Measurements from ENCODE around the gene PCSK4.
"Not testable (repeated sequence)": the region's sequence is repeated elsewhere in the genome, so short reads cannot be mapped to it uniquely, and the experiment has no call there.

PCSK4 gene

DNA sequence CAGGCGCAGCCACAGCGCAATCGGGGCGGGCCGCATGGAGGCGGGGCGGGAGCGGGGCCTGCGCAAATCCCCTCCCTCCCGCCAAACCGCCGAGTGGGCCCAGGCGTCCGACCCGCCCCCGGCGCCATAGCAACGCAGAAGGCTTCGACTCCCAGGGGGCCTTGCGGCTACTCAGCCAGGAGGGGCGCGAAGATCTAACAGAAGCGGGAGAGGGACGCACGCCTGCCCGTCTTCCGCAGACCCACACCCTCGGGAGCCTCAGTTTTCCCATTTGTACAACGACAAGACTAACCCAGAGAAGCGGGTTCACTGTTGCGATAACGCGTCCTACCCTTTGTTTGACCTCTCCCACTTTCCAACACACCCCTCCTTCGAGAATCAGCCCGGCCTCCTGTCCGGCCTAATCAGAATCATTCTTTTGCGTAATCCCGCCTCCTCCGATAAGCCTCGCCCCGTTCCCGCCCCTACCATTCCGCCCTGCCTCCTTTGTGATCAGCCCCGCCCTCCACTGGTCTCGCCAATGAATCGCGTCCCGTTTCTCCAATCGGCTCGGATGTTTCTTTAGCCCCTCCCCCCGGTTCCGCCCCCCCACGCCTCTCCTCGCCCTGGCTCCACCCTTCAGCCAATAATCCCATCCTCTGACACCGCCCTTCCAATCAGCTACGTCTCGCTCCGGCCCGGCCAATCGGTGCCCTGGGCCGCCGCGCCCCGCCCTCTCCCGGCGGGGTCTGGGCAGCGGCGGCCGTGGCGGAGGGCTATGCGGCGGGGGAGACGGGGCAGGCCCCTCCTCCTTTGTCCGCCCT, at the start of gene PCSK4:
Gene PCSK4 (minus strand): TSS at position 40 of the 803 bp plus-strand sequence. CDS start 4 bp downstream, at position 36.
- Histone ChIP-seq H3K36me3 (ENCODE audit: control insufficient read depth in 2 of 2, insufficient read depth in 2 of 2, low read length in 2 of 2) (no peaks in the 10 kb centered on the region), H3K27me3 (ENCODE audit: control insufficient read depth in 1 of 2, insufficient read depth in 2 of 2, low read length in 2 of 2) (peaks cover 13 to 14% of the 10 kb centered on the region in 2 donors), H3K9ac (ENCODE audit: low read length in 2 of 2) (peak within 1 kb of the TSS; percentile 63 to 71), H3K4me3 (ENCODE audit: low read length in 2 of 2) (peak within 1 kb of the TSS; percentile 79 to 80), H3K9me3 (ENCODE audit: control insufficient read depth in 2 of 2, low read length in 2 of 2) (no peaks in the 10 kb centered on the region), H3K4me1 (ENCODE audit: control insufficient read depth, insufficient read depth, low read length) (peaks cover 19% of the 10 kb centered on the region), H3K27ac (ENCODE audit: low read length) (peak within 1 kb of the TSS; percentile 53)

DNA sequence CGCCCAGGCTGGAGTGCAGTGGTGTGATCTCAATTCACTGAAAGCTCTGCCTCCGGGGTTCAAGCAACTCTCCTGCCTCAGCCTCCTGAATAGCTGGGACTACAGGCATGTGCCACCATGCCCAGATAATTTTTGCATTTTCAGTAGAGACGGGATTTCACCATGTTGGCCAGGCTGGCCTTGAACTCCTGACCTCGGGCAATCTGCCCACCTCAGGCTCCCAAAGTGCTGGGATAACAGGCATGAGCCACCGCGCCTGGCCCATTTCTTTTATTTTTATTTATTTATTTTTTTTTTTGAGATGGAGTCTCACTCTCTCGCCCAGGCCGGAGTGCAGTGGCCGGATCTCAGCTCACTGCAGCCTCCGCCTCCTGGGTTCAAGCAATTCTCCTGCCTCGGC, 49.6 kb upstream of the PCSK4 start:
- H3K9ac ChIP-seq (ENCODE audit: low read length in 2 of 2); H3K9me3 ChIP-seq (ENCODE audit: control insufficient read depth in 2 of 2, low read length in 2 of 2); H3K4me3 ChIP-seq (ENCODE audit: low read length in 2 of 2); H3K27me3 ChIP-seq (ENCODE audit: control insufficient read depth in 1 of 2, insufficient read depth in 2 of 2, low read length in 2 of 2); H3K36me3 ChIP-seq (ENCODE audit: control insufficient read depth in 2 of 2, insufficient read depth in 2 of 2, low read length in 2 of 2); H3K4me1 ChIP-seq (ENCODE audit: control insufficient read depth, insufficient read depth, low read length); H3K27ac ChIP-seq (ENCODE audit: low read length): not testable (repeated sequence)

DNA sequence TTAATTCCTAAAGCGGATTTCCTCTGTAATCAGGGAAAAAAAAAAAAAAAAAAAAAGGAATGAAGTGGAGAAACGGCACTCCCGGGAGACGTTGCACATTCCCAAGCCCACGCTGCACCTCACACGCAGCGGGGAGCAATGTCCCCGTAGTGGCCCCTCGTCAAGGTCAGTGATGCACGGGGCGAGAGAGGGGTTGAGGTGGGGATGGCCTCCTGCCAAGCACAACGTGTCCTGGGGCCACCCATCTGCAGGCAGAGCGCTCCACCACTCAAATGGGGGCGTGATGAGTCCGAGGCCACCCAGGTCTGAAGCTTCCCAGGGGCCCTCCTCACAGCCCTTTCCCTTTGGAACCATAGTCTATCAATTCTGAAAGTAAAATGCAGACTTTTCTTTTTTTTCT, 48.8 kb upstream of the PCSK4 start:
- Histone ChIP-seq H3K36me3 (ENCODE audit: control insufficient read depth in 2 of 2, insufficient read depth in 2 of 2, low read length in 2 of 2) (no peaks in the 10 kb centered on the region), H3K4me1 (ENCODE audit: control insufficient read depth, insufficient read depth, low read length) (peaks cover 2% of the 10 kb centered on the region), H3K4me3 (ENCODE audit: low read length in 2 of 2) (no peak overlapping the region), H3K27ac (ENCODE audit: low read length) (no peak overlapping the region), H3K9me3 (ENCODE audit: control insufficient read depth in 2 of 2, low read length in 2 of 2) (no peaks in the 10 kb centered on the region), H3K27me3 (ENCODE audit: control insufficient read depth in 1 of 2, insufficient read depth in 2 of 2, low read length in 2 of 2) (peaks cover 0 to 2% of the 10 kb centered on the region in 2 donors), H3K9ac (ENCODE audit: low read length in 2 of 2) (no peak overlapping the region)

DNA sequence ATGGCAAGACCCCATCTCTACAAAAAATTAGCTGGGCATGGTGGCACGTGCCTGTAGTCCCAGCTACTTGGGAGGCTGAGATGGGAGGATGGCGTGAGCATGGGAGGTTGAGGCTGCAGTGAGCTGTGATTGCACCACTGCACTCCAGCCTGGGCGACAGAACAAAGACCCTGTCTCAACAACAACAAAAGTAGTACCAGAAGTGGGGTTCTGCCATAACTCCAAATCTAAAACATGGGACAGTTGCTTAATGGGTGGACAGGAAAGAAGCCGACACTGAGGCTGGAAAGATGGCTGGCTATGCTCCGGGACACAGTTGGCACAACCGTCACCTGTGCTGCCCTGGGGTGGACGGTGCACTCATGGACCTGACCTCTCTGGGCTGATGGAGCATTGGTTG, 45.5 kb upstream of the PCSK4 start:
- H3K4me1 ChIP-seq (ENCODE audit: control insufficient read depth, insufficient read depth, low read length); H3K9me3 ChIP-seq (ENCODE audit: control insufficient read depth in 2 of 2, low read length in 2 of 2); H3K4me3 ChIP-seq (ENCODE audit: low read length in 2 of 2); H3K27ac ChIP-seq (ENCODE audit: low read length); H3K9ac ChIP-seq (ENCODE audit: low read length in 2 of 2); H3K36me3 ChIP-seq (ENCODE audit: control insufficient read depth in 2 of 2, insufficient read depth in 2 of 2, low read length in 2 of 2); H3K27me3 ChIP-seq (ENCODE audit: control insufficient read depth in 1 of 2, insufficient read depth in 2 of 2, low read length in 2 of 2): not testable (repeated sequence)

DNA sequence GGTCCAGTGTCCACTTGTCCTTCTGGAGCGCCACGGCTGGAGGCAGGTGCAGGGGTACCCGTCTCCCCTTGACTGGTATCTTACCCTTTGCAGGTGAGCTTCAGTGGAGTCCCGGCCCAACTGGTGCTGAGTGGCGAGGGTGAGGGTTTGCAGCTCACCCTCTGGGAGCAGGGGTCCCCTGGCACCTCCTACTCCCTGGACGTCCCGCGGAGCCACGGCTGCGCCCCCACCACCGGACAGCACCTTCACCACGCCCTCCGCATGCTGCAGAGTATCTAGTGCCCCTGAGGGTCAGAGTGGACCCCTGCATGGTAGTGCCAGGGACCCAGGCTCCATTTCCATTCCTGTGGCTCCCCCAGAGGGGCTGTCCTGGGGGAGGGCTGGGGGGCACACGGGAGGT, 44.8 kb upstream of the PCSK4 start:
- Histone ChIP-seq H3K9ac (ENCODE audit: low read length in 2 of 2) (no peak overlapping the region), H3K4me3 (ENCODE audit: low read length in 2 of 2) (no peak overlapping the region), H3K36me3 (ENCODE audit: control insufficient read depth in 2 of 2, insufficient read depth in 2 of 2, low read length in 2 of 2) (no peaks in the 10 kb centered on the region), H3K27me3 (ENCODE audit: control insufficient read depth in 1 of 2, insufficient read depth in 2 of 2, low read length in 2 of 2) (peaks cover 4 to 7% of the 10 kb centered on the region in 2 donors), H3K27ac (ENCODE audit: low read length) (no peak overlapping the region), H3K4me1 (ENCODE audit: control insufficient read depth, insufficient read depth, low read length) (peaks cover 2% of the 10 kb centered on the region), H3K9me3 (ENCODE audit: control insufficient read depth in 2 of 2, low read length in 2 of 2) (no peaks in the 10 kb centered on the region)

DNA sequence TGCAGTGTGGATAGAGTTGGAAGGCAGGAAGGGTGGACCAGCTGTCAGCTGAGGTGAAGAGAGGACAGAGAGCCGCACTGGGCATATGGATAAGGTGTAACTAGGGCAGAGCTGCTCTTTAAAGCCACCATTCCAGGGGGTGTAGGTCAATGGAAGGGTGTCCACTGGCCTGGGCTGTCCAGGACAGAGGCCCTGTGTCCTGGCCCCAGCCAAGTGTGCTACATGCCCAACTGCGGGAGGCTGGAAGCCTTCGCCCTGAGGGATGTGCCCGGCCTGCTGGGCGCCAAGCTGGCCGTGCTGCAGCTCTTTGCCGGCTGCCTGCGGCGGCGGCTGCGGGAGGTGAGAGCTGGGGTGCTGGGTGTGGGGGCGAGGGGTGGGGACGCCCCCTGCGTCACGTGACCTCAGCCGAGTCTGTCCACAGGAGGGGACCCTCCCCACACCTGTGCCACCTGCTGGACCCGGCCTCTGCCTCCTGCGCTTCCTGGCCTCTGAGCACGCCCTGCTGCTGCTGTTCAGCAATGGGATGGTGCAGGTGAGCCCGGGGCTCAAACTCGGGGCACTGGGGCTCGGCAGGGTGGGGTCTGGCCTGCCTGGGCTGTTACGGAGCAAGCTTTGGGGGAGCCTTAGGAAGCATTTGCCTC, 43.5 kb upstream of the PCSK4 start:
- Histone ChIP-seq H3K9ac (ENCODE audit: low read length in 2 of 2) (no peak overlapping the region), H3K36me3 (ENCODE audit: control insufficient read depth in 2 of 2, insufficient read depth in 2 of 2, low read length in 2 of 2) (no peaks in the 10 kb centered on the region), H3K4me3 (ENCODE audit: low read length in 2 of 2) (no peak overlapping the region), H3K27me3 (ENCODE audit: control insufficient read depth in 1 of 2, insufficient read depth in 2 of 2, low read length in 2 of 2) (peaks cover 9 to 13% of the 10 kb centered on the region in 2 donors), H3K9me3 (ENCODE audit: control insufficient read depth in 2 of 2, low read length in 2 of 2) (no peaks in the 10 kb centered on the region), H3K27ac (ENCODE audit: low read length) (no peak overlapping the region), H3K4me1 (ENCODE audit: control insufficient read depth, insufficient read depth, low read length) (no peaks in the 10 kb centered on the region)

DNA sequence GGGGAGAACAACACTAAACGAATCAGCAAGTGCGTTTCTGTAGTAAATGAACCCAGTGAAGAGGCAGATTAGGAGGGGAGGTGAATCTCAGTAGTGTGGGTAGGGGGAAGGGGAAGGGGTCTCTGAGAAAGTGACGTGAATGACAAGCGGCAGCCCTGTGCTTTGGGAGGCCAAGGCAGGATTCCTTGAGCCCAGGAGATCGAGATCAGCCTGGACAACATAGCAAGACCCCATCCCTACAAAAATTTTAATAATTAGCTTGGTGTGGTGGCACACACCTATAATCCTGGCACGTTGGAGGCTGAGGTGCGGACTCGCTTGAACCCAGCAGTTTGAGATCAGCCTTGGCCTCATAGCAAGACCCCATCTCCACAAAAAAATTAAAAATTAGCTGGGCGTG, 41.9 kb upstream of the PCSK4 start:
- Histone ChIP-seq H3K27me3 (ENCODE audit: control insufficient read depth in 1 of 2, insufficient read depth in 2 of 2, low read length in 2 of 2) (peaks cover 11 to 17% of the 10 kb centered on the region in 2 donors), H3K4me1 (ENCODE audit: control insufficient read depth, insufficient read depth, low read length) (no peaks in the 10 kb centered on the region), H3K4me3 (ENCODE audit: low read length in 2 of 2) (no peak overlapping the region), H3K27ac (ENCODE audit: low read length) (no peak overlapping the region), H3K9me3 (ENCODE audit: control insufficient read depth in 2 of 2, low read length in 2 of 2) (no peaks in the 10 kb centered on the region), H3K9ac (ENCODE audit: low read length in 2 of 2) (no peak overlapping the region), H3K36me3 (ENCODE audit: control insufficient read depth in 2 of 2, insufficient read depth in 2 of 2, low read length in 2 of 2) (no peaks in the 10 kb centered on the region)

DNA sequence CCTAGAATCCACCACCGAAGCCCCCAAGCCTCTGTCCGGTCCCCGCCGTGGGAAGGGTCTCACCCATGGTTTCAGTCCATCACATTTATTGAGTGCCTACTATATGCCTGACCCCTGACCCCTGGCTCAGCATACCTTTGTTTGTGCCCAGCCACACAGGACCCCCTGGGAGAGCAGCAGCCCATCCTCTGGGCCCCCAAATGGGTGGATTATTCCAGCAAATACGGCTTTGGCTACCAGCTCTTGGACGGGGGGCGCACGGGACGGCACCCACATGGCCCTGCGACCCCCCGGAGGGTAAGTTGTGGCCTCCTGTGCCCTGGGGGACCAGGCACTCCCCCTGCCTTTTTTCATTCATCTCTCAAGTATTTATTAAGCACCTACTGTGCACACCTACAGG, 41.4 kb upstream of the PCSK4 start:
- Histone ChIP-seq H3K9ac (ENCODE audit: low read length in 2 of 2) (no peak overlapping the region), H3K4me3 (ENCODE audit: low read length in 2 of 2) (no peak overlapping the region), H3K9me3 (ENCODE audit: control insufficient read depth in 2 of 2, low read length in 2 of 2) (no peaks in the 10 kb centered on the region), H3K36me3 (ENCODE audit: control insufficient read depth in 2 of 2, insufficient read depth in 2 of 2, low read length in 2 of 2) (no peaks in the 10 kb centered on the region), H3K27ac (ENCODE audit: low read length) (no peak overlapping the region), H3K4me1 (ENCODE audit: control insufficient read depth, insufficient read depth, low read length) (no peaks in the 10 kb centered on the region), H3K27me3 (ENCODE audit: control insufficient read depth in 1 of 2, insufficient read depth in 2 of 2, low read length in 2 of 2) (peaks cover 14 to 18% of the 10 kb centered on the region in 2 donors)

DNA sequence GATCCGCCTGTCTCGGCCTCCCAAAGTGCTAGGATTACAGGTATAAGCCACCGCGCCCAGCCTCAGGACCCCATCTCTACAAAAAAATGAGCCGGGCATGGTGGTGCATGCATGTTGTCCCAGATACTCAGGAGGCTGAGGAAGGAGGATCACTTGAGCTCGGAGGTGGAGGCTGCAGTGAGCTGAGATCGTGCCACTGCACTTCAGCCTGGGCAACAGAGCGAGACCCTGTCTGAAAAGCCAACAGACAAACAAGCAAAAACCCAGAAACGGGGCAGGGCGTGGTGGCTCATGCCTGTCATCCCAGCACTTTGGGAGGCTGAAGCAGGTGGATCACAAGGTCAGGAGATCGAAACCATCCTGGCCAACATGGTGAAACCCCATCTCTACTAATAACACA, 40.7 kb upstream of the PCSK4 start:
- H3K9ac ChIP-seq (ENCODE audit: low read length in 2 of 2); H3K4me3 ChIP-seq (ENCODE audit: low read length in 2 of 2); H3K9me3 ChIP-seq (ENCODE audit: control insufficient read depth in 2 of 2, low read length in 2 of 2); H3K4me1 ChIP-seq (ENCODE audit: control insufficient read depth, insufficient read depth, low read length); H3K27ac ChIP-seq (ENCODE audit: low read length); H3K36me3 ChIP-seq (ENCODE audit: control insufficient read depth in 2 of 2, insufficient read depth in 2 of 2, low read length in 2 of 2): not testable (repeated sequence)
- peaks cover 20 to 24% of the 10 kb centered on the region in 2 donors for H3K27me3 ChIP-seq (ENCODE audit: control insufficient read depth in 1 of 2, insufficient read depth in 2 of 2, low read length in 2 of 2)

DNA sequence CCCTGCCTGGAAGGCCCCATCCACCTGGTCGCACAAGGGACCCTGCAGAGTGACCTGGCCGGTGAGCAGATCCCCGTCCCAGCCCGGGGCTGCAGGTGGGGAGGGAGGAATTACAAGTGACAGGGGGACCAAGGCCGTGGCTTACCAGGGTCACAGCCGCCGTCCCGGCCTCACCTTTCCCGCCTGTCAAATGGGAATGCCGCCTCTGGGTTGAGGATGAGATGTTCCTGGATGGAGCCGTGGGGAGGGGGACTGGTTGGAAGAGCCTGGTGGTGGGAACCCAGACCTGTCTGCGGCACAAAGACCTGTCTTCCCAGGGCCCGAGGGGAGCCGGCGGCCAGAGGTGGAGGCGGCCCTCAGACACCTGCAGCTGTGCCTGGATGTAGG, 39.3 kb upstream of the PCSK4 start:
- Histone ChIP-seq H3K9me3 (ENCODE audit: control insufficient read depth in 2 of 2, low read length in 2 of 2) (no peaks in the 10 kb centered on the region), H3K4me1 (ENCODE audit: control insufficient read depth, insufficient read depth, low read length) (peaks cover under 1% of the 10 kb centered on the region), H3K9ac (ENCODE audit: low read length in 2 of 2) (no peak overlapping the region), H3K36me3 (ENCODE audit: control insufficient read depth in 2 of 2, insufficient read depth in 2 of 2, low read length in 2 of 2) (no peaks in the 10 kb centered on the region), H3K27me3 (ENCODE audit: control insufficient read depth in 1 of 2, insufficient read depth in 2 of 2, low read length in 2 of 2) (peaks cover 33 to 38% of the 10 kb centered on the region in 2 donors), H3K4me3 (ENCODE audit: low read length in 2 of 2) (no peak overlapping the region), H3K27ac (ENCODE audit: low read length) (no peak overlapping the region)
